ENCODE data around the gene INPP5F.
"Not testable (repeated sequence)": the region's sequence is repeated elsewhere in the genome, so short reads cannot be mapped to it uniquely, and the experiment has no call there.

The INPP5F gene

GRCh38 chr10:119738962-119739361 lies 13.1 kb downstream of the INPP5F start:
- DNase-seq = no peak

DNA sequence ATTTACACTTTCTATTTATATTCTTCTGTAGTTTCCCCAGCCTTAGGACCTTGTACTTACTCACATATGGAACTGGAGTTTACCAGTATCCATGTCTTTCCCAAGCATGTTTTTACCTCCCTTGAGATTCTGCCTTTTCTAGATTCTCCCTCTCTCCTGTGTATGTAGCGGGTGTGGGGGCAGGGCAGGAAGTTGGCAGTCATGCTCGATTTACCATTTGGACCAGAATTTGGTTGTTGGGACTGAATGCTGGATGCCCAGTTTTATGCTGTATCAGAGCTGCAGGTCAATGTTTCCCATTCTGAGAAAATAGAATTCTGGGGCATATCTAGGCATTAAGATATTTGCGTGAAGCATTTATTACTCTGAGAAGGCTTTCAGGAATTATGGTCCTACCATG lies 14.2 kb downstream of the INPP5F start:
- no peak for DNase-seq

GRCh38 chr10:119742947-119743648 lies 17.2 kb downstream of the INPP5F start:
- DNase-seq = peak; percentile 57

DNA sequence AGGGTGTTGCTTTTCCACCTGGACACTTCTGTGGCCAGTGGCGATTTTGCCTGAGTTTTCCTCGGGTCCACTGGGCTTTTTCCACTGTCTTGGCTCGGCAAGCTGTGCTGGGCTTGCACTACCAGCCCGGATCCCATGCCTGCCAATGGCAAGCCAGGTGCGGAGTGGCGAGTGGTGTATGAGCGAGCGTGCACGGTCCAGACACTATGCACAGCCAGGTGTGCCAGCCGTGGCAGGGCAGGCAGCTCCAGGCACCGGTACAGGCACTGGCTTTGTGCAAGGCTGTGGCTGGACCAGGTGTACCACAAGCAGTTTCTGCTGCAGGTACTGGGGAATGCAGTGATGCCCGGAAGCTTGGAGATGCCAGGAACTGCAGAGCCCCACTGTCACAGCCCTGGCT lies 22.1 kb downstream of the INPP5F start:
- no peak for DNase-seq

GRCh38 chr10:119748871-119749270 lies 23.0 kb downstream of the INPP5F start:
- DNase-seq = no peak

DNA sequence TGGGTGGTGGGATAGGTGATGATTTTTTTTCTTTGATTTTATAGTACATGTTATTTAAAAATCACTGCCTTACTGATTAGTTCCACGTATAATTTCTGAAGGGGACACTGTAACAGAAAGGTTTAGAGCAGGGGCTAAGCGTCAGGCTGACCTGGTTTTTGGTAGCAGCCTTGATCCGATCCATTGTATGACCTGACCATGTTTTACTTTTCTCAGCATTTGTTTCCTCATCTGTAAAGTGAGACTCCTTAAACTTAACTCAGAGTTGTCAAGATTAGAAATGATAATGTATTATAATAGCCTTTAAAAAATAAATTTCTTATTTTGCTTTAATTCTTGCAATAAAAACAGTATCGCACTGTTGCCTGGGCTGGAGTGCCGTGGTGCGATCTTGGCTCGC lies 23.6 kb downstream of the INPP5F start:
- no peak for DNase-seq

DNA sequence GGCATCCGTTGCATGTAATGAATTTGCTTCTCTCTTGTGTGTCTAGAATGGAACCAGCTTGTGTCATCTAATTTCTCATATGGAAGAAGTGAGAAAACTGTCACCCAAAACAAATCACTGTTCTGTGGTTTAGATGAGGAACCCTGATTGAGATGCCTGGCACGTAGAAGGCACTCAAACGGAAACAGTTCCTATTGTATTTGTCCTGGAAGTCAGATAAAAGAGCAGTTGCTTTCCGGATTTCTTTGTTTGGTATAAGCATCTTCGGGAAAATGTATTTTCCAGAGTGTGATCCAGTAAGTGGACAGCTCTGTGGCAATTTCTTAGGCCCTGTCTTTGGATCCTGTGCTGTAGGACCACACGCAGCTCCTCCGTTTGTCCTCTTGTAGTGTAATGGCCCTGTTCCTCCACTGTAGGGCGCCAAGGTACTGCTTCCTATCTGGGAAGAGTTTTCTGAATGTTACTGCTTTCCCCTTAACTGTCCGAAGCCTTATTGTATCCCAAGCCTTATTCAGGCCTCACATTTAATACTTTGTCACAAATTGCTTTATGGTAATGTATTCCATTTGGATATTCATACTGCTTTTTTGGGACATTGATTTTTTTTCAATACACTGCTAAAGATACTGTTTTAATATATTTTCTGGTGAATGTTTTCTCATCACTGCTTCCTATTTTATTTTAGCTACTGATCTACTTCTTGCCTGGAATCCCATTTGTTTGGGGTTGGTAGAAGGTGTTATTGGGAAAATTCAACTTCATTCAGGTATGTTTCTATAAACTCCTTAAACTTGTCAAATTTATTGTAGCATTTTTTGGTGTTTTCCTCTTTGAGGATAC lies 24.8 kb downstream of the INPP5F start:
- DNase-seq = peak; percentile 56

DNA sequence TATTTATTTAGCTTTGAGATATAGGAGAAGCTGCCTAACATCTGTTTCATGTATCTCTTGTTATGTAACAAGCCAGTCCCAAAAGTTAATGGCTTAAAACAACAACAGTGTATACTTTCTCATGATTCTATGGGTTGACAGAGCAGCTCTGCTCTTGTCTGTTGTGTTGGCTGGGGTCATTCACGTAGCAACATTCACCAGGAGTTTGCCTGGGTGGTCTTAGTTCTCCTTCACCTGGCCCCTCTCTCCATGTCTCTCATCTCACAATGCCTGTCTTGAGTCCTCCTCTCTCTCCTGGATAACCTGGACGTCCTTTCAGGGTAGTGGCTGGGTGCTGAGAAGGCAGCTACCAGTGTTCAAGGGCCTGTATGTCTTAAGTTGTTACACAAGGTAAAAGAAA lies 27.5 kb downstream of the INPP5F start:
- peak; percentile 28 for DNase-seq

DNA sequence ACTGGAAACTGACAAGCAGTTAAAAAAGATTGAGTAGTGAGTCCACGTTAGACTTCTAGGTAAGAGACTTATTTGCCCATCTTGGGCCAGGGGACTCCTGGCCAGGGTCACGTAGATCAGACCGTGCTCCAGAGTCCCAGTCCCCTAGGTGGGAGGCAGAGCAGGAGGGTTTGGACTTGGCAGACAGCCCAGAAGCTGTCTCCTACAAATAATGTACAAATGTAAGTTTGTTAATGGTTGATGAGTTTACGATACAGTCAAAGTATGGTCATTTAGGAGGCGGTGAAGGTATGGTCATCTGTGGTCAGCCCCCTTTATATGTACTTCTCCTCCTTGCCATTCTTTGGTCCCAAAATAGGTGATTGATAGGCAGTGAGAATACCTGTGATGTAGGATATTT lies 28.2 kb downstream of the INPP5F start:
- DNase-seq = peak; percentile 44

DNA sequence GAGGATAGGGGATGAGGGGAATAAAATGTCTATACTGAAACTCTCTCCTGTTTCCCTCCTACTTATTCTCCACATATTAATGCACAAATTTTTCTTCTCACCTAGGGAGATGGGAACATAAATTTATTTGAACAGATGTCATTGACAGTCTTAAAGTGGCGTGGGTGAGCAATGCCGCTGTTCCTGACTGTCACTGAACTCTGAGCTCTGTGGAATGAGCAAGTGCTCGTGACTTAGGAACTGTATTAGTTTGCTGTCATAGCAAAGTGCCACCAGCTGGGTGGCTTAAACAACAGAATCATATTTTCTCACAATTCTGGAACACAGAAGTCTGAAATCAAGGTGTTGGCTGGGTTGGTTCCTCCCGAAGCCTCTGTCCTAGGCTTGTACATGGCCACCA lies 29.1 kb downstream of the INPP5F start:
- DNase-seq = no peak

GRCh38 chr10:119755446-119755845 lies 29.6 kb downstream of the INPP5F start:
- DNase-seq = no peak

GRCh38 chr10:119758448-119759195 lies 32.8 kb downstream of the INPP5F start:
- no peak for DNase-seq

DNA sequence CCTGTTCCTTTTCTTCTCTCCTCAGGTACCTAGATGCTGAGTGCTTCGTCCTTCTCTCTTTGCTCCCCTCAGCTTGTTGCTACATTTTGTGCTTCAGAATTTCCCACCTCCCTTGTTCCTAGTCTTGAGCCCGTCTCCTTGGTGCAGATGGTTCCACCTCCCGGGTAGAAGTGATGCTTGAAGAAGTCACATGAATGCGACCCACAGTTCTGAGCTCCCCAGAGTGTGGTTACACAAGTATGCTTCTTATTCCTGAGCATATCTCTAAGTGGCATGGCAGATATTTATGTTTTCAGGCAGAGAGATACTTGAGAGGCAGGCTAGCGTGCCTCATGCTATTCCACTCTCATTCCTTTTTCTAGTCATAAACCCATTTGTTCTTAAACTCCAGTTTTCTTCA lies 34.0 kb downstream of the INPP5F start:
- DNase-seq = no peak

DNA sequence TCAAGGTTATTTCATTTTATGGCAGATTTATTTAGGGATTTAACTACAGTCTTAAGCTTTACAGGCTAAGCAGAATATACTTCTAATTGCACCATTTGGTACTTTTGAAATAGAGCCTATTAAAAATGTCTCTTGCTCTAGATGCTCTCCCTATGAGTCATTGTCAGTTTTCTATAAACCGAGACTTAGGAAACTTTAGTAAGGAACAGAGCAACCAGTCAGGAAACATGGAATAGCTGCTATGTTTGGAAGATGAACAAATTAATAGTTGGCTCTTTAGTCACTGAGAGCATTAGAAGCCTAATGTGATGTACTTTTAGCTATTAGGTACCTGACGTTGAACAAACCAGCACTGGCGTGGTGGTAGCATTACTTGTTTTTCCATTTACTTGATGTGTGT lies 35.3 kb downstream of the INPP5F start:
- no peak for DNase-seq

GRCh38 chr10:119762035-119762434 lies 36.2 kb downstream of the INPP5F start:
- no peak for DNase-seq

DNA sequence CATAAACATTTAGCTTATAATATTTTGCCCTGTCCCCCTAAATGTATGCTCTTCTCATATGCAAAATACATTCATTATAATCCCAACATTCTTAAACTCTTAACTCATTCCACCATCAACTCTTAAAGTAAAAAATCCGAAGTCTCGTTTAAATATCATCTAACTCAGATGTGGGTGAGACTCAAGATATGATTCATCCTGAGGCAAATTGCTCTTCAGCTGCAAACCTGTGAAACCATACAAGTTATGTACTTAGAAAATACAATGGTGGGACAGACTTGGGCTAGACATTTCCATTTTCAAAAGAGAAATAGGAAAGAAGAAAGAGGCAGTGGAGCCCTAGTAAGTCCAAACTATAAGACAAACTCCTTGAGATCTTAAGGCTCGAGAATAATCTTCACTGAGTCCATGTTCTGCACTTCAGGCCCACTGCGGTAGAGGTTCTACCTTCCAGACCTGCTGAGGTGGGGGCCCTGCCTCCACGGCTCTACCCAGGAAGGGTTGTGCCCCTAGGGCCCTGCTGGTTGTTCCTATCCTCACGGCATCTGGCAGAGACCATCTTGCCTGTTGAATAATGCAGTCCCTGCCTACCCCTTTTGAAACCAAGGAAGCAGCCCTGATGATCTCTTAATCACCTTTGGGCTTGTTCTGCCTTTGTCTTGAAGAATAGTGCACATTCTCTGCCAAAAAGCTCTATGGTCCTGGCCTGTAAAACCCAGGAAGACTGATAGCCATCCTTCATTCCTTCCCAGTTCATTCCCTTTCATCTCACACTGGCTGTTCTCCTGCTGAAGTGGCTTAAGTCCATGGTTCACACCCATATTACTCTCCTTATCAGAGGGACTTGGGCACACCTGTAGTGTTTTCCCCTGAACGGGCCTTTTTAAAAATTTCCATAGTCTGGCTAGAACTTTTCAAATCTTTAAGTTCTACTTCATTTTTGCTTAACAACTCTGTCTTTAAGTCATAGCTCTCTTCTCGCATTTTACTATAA lies 37.3 kb downstream of the INPP5F start:
- no peak for DNase-seq

- DNase-seq = no peak
Measured at GRCh38 chr10:119768455-119769094, 42.7 kb downstream of the INPP5F start.

DNA sequence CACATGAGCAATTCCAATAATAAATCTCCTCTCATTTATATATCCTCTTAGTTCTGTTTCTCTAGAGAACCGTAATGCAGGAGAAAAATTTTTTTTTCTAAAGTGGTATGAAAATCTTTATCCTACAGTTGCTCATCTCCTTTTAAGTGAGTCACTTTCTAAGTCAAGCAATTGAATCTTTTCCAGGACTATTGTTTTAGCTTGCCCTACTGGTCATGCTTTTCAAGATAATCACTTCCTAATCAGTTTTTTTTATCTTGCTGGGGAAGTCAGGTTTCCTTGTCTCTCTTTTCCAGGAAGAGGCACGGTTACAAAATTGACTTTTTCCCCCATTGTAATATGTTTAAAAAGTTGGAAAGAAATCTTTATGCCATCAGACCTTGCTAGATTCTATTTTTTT lies 44.0 kb downstream of the INPP5F start:
- no peak for DNase-seq

GRCh38 chr10:119770928-119771327 lies 45.1 kb downstream of the INPP5F start:
- no peak for DNase-seq

- DNase-seq = no peak
Measured at GRCh38 chr10:119772334-119772733, 46.5 kb downstream of the INPP5F start.

DNA sequence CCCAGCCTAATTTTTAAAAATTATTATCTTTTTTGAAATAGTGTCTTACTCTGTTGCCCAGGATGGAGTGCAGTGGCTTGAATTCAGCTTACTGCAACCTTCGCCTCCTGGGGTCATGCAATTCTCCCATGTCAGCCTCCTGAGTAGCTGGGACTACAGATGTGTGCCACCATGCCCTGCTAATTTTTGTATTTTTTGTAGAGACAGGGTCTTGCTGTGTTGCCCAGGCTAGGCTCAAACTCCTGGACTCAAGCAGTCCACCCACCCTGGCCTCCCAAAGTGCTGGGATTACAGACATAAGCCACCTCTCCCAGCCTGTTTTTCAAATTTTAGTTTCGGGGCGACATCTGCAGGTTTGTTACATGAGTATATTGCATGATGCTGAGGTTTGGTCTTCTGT lies 47.2 kb downstream of the INPP5F start:
- not testable (repeated sequence) for DNase-seq
